Ishikawa (cell line): ENCODE measurements around the gene ZNF44.

Source experiments
- CEBPB ChIP-seq: IDR thresholded peaks from 2 replicates; pipeline ENCODE4 v1.6.1; 2012
- CREB1 ChIP-seq: IDR thresholded peaks from 2 replicates; pipeline ENCODE4 v1.6.1; 2012; ENCODE audit warnings: low read depth
- EGR1 ChIP-seq: IDR thresholded peaks from 2 replicates; pipeline ENCODE4 v1.6.1; 2012
- EP300 ChIP-seq: IDR thresholded peaks from 2 replicates; pipeline ENCODE4 v1.6.1; 2012; ENCODE audit warnings: borderline replicate concordance
- FOXM1 ChIP-seq: IDR thresholded peaks from 2 replicates; pipeline ENCODE4 v1.6.1; 2012; ENCODE audit warnings: low read depth, borderline replicate concordance
- MAX ChIP-seq: IDR thresholded peaks from 2 replicates; pipeline ENCODE4 v1.6.1; 2012
- NFIC ChIP-seq: IDR thresholded peaks from 2 replicates; pipeline ENCODE4 v1.6.1; 2012
- RAD21 ChIP-seq: IDR thresholded peaks from 2 replicates; pipeline ENCODE4 v1.6.1; 2012; ENCODE audit warnings: low read depth
- REST ChIP-seq: IDR thresholded peaks from 2 replicates; pipeline ENCODE4 v1.6.1; 2012; ENCODE audit warnings: low read depth, mild to moderate bottlenecking
- TAF1 ChIP-seq: IDR thresholded peaks from 2 replicates; pipeline ENCODE4 v1.6.1; 2012; ENCODE audit warnings: low read depth, mild to moderate bottlenecking
- TCF12 ChIP-seq: IDR thresholded peaks from 2 replicates; pipeline ENCODE4 v1.6.1; 2012; ENCODE audit warnings: low read depth
- TEAD4 ChIP-seq: IDR thresholded peaks from 2 replicates; pipeline ENCODE4 v1.6.1; 2012
- USF1 ChIP-seq: IDR thresholded peaks from 2 replicates; pipeline ENCODE4 v1.6.1; 2012
- YY1 ChIP-seq: IDR thresholded peaks from 2 replicates; pipeline ENCODE4 v1.6.1; 2012; ENCODE audit warnings: low read depth
- ZBTB7A ChIP-seq: IDR thresholded peaks from 2 replicates; pipeline ENCODE4 v1.6.1; 2012; ENCODE audit warnings: low read depth

The ZNF44 gene

DNA sequence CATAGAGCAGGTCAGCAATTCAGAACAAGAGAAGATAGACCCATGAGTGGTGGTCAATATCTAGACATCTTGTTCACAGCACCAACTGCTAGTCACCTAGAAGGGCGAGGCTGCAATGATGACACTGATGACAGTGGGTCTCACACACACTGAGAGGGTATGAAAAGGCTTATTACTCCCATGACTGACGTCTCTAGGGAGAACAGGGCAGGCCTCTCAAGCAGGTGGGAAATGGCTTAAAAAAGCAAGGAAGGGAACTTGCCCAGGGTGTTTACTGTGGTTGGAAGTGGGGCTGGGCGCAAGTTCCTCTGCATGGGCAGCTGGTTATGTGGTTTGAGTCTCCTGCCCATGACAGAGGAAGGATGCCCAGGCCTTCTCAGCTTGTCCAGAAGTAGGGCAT, 33.8 kb downstream of the ZNF44 start:
- TF ChIP-seq YY1 (no peak), FOXM1 (no peak), TEAD4 (no peak), EP300 (no peak), EGR1 (no peak), REST (no peak), ZBTB7A (no peak), CEBPB (no peak), USF1 (no peak), NFIC (no peak), RAD21 (no peak)

GRCh38 chr19:12260236-12260635, 34.4 kb downstream of the ZNF44 start:
- TF ChIP-seq TAF1 (no peak), TCF12 (no peak), YY1 (no peak), FOXM1 (no peak), TEAD4 (no peak), REST (no peak), NFIC (no peak), CREB1 (no peak), MAX (no peak), USF1 (no peak), EP300 (no peak), CEBPB (no peak), EGR1 (no peak), RAD21 (no peak), ZBTB7A (no peak)

- TF ChIP-seq EGR1 (no peak), TAF1 (no peak), ZBTB7A (no peak), RAD21 (no peak), YY1 (no peak), TEAD4 (no peak), CEBPB (no peak), EP300 (no peak), MAX (no peak), FOXM1 (no peak)
These were observed 39.3 kb downstream of the ZNF44 start for GRCh38 chr19:12255372-12255771.

DNA sequence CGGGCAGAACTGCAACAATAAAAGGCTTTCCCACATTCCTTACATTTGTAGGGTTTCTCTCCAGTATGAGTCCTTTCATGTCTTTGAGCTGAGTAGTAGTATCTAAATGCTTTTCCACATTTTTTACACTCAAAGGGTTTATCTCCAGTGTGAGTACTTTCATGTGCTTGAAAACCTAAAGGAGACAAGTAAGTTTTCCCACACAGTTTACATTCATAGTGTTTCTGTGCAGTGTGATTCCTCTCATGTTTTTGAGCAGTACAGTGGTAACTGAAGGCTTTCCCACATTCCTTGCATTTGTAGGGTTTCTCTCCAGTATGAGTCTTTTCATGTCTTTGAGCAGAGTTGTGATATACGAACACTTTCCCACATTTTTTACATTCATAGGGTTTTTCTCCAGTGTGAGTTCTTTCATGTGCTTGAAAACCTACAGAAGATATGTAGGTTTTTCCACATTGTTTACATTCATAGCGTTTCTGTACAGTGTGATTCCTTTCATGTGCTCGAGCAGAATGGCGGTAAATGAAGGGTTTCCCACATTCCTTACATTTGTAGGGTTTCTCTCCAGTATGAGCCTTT, 47.0 kb downstream of the ZNF44 start:
- TF ChIP-seq YY1 = no peak
- TF ChIP-seq EP300 = no peak
- TF ChIP-seq TCF12 = no peak
- TF ChIP-seq EGR1 = no peak
- no peak for TF ChIP-seq TAF1
- no peak for TF ChIP-seq REST
- TF ChIP-seq USF1 = no peak
- no peak for TF ChIP-seq CEBPB
- no peak for TF ChIP-seq NFIC
- no peak for TF ChIP-seq FOXM1
- no peak for TF ChIP-seq RAD21
- TF ChIP-seq TEAD4 = no peak
- TF ChIP-seq CREB1 = no peak
- no peak for TF ChIP-seq ZBTB7A
- no peak for TF ChIP-seq MAX
